SK-N-SH treated with all-trans-retinoic acid at 6 μM for 48 hours (cell line): Measurements from ENCODE around the gene CD8B2.
"Not testable (repeated sequence)": the region's sequence is repeated elsewhere in the genome, so short reads cannot be mapped to it uniquely, and the experiment has no call there.

Source experiments
- ATAC-seq: fragments of 200-7000 bp; cut with Tn5 transposase; 3 replicates; pipeline ENCODE4 v1.9.1; 2020; ENCODE audit warnings: mild to moderate bottlenecking, moderate library complexity
- ARNTL ChIP-seq: fragments of 450-650 bp; formaldehyde crosslinking; IDR thresholded peaks from 2 replicates; pipeline ENCODE4 v1.5.0; 2020; ENCODE audit warnings: low read depth, mild to moderate bottlenecking, moderate library complexity, borderline replicate concordance
- BACH2 ChIP-seq: fragments of 250-450 bp; sonication (Bioruptor Pico); IDR thresholded peaks from 2 replicates; pipeline ENCODE4 v1.9.0; 2021; ENCODE audit warnings: mild to moderate bottlenecking, borderline replicate concordance
- CREB5 ChIP-seq: fragments of 250-450 bp; sonication (Bioruptor Pico); IDR thresholded peaks from 2 replicates; pipeline ENCODE4 v1.5.1; 2020; ENCODE audit warnings: low read depth, mild to moderate bottlenecking, moderate library complexity
- CSDC2 ChIP-seq: fragments of 250-450 bp; sonication (Bioruptor Pico); IDR thresholded peaks from 2 replicates; pipeline ENCODE4 v1.5.0; 2020; ENCODE audit warnings: mild to moderate bottlenecking, moderate library complexity
- CSRNP3 ChIP-seq: fragments of 250-450 bp; sonication (Bioruptor Pico); IDR thresholded peaks from 2 replicates; pipeline ENCODE4 v1.5.1; 2021; ENCODE audit warnings: mild to moderate bottlenecking, moderate library complexity
- ESRRG ChIP-seq: fragments of 250-450 bp; sonication (Bioruptor Pico); IDR thresholded peaks from 2 replicates; pipeline ENCODE4 v1.6.1; 2021; ENCODE audit warnings: mild to moderate bottlenecking
- GLIS3 ChIP-seq: fragments of 250-450 bp; sonication (Bioruptor Pico); IDR thresholded peaks from 2 replicates; pipeline ENCODE4 v1.5.0; 2020; ENCODE audit warnings: mild to moderate bottlenecking, moderate library complexity
- ISL1 ChIP-seq: fragments of 250-450 bp; sonication (Bioruptor Pico); IDR thresholded peaks from 2 replicates; pipeline ENCODE4 v2.1.2; 2022; ENCODE audit warnings: mild to moderate bottlenecking, moderate library complexity
- OSR1 ChIP-seq: fragments of 250-450 bp; sonication (Bioruptor Pico); IDR thresholded peaks from 2 replicates; pipeline ENCODE4 v1.8.0; 2022; ENCODE audit warnings: moderate library complexity, mild to moderate bottlenecking, inconsistent platforms
- PPARA ChIP-seq: fragments of 250-450 bp; sonication (Bioruptor Pico); IDR thresholded peaks from 2 replicates; pipeline ENCODE4 v1.5.0; 2020; ENCODE audit warnings: mild to moderate bottlenecking, borderline replicate concordance
- RARB ChIP-seq: fragments of 250-450 bp; sonication (Bioruptor Pico); IDR thresholded peaks from 2 replicates; pipeline ENCODE4 v1.8.0; 2021; ENCODE audit warnings: mild to moderate bottlenecking, moderate library complexity
- SNAI2 ChIP-seq: fragments of 250-450 bp; sonication (Bioruptor Pico); IDR thresholded peaks from 2 replicates; pipeline ENCODE4 v1.5.0; 2020; ENCODE audit warnings: mild to moderate bottlenecking, moderate library complexity
- TCF4 ChIP-seq: fragments of 250-450 bp; sonication (Bioruptor Pico); IDR thresholded peaks from 2 replicates; pipeline ENCODE4 v1.8.0; 2021; ENCODE audit warnings: mild to moderate bottlenecking, moderate library complexity, borderline replicate concordance
- TOX ChIP-seq: fragments of 250-450 bp; sonication (Bioruptor Pico); IDR thresholded peaks from 2 replicates; pipeline ENCODE4 v1.8.0; 2021; ENCODE audit warnings: mild to moderate bottlenecking, moderate library complexity, borderline replicate concordance
- ZFP3 ChIP-seq: fragments of 250-450 bp; sonication (Bioruptor Pico); IDR thresholded peaks from 2 replicates; pipeline ENCODE4 v1.5.0; 2020; ENCODE audit warnings: mild to moderate bottlenecking, moderate library complexity
- ZNF565 ChIP-seq: fragments of 450-650 bp; formaldehyde crosslinking; conservative IDR thresholded peaks from 2 replicates; pipeline ENCODE4 v1.5.0; 2020; ENCODE audit warnings: low read depth, mild to moderate bottlenecking, moderate library complexity
- ZNF70 ChIP-seq: fragments of 450-650 bp; formaldehyde crosslinking; IDR thresholded peaks from 2 replicates; pipeline ENCODE4 v1.5.0; 2020; ENCODE audit warnings: mild to moderate bottlenecking, moderate library complexity
- ZNF8 ChIP-seq: fragments of 450-650 bp; formaldehyde crosslinking; IDR thresholded peaks from 2 replicates; pipeline ENCODE4 v1.5.0; 2020; ENCODE audit warnings: mild to moderate bottlenecking, moderate library complexity
- TF ChIP-seq, protein P1 (sequence below): fragments of 250-450 bp; sonication (Bioruptor Pico); IDR thresholded peaks from 2 replicates; pipeline ENCODE4 v1.8.0; 2020; ENCODE audit warnings: mild to moderate bottlenecking, moderate library complexity, borderline replicate concordance
- TF ChIP-seq, protein P2 (sequence below): fragments of 250-450 bp; sonication (Bioruptor Pico); IDR thresholded peaks from 2 replicates; pipeline ENCODE4 v1.8.0; 2021; ENCODE audit warnings: low read depth, mild to moderate bottlenecking, moderate library complexity, borderline replicate concordance
- TF ChIP-seq, protein P3 (sequence below): fragments of 250-450 bp; sonication (Bioruptor Pico); IDR thresholded peaks from 2 replicates; pipeline ENCODE4 v1.5.0; 2020; ENCODE audit warnings: mild to moderate bottlenecking, moderate library complexity

Gene CD8B2

GRCh38 chr2:106555053-106555452 lies 67.9 kb downstream of the CD8B2 start:
- no peak for TF ChIP-seq SNAI2
- no peak for TF ChIP-seq TCF4 (CRISPR knock-in tag)
- no peak for TF ChIP-seq OSR1 (CRISPR knock-in tag)
- no peak for TF ChIP-seq PPARA (CRISPR knock-in tag)
- no peak for TF ChIP-seq CSDC2
- TF ChIP-seq, protein P1, sequence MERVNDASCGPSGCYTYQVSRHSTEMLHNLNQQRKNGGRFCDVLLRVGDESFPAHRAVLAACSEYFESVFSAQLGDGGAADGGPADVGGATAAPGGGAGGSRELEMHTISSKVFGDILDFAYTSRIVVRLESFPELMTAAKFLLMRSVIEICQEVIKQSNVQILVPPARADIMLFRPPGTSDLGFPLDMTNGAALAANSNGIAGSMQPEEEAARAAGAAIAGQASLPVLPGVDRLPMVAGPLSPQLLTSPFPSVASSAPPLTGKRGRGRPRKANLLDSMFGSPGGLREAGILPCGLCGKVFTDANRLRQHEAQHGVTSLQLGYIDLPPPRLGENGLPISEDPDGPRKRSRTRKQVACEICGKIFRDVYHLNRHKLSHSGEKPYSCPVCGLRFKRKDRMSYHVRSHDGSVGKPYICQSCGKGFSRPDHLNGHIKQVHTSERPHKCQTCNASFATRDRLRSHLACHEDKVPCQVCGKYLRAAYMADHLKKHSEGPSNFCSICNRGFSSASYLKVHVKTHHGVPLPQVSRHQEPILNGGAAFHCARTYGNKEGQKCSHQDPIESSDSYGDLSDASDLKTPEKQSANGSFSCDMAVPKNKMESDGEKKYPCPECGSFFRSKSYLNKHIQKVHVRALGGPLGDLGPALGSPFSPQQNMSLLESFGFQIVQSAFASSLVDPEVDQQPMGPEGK (CRISPR knock-in tag), result no peak
- no peak for TF ChIP-seq CREB5
- no peak for TF ChIP-seq CSRNP3 (CRISPR knock-in tag)
- TF ChIP-seq ZNF8, result no peak
- TF ChIP-seq, protein P2, sequence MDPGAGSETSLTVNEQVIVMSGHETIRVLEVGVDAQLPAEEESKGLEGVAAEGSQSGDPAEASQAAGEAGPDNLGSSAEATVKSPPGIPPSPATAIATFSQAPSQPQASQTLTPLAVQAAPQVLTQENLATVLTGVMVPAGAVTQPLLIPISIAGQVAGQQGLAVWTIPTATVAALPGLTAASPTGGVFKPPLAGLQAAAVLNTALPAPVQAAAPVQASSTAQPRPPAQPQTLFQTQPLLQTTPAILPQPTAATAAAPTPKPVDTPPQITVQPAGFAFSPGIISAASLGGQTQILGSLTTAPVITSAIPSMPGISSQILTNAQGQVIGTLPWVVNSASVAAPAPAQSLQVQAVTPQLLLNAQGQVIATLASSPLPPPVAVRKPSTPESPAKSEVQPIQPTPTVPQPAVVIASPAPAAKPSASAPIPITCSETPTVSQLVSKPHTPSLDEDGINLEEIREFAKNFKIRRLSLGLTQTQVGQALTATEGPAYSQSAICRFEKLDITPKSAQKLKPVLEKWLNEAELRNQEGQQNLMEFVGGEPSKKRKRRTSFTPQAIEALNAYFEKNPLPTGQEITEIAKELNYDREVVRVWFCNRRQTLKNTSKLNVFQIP (CRISPR knock-in tag), result no peak
- no peak for TF ChIP-seq GLIS3 (CRISPR knock-in tag)
- TF ChIP-seq ISL1 (CRISPR knock-in tag), result no peak
- TF ChIP-seq TOX (CRISPR knock-in tag), result no peak
- no peak for TF ChIP-seq ESRRG (CRISPR knock-in tag)
- no peak for TF ChIP-seq RARB (CRISPR knock-in tag)
- TF ChIP-seq BACH2 (CRISPR knock-in tag), result no peak
- no peak for TF ChIP-seq ZNF565 (CRISPR knock-in tag)
- TF ChIP-seq ZNF70 (CRISPR knock-in tag), result no peak
- TF ChIP-seq, all 23 proteins: peak for 0
- ATAC-seq, result no peak

- ATAC-seq, result not testable (repeated sequence)
These were observed 72.6 kb downstream of the CD8B2 start for GRCh38 chr2:106559786-106560185.

- TF ChIP-seq ZNF8, result no peak
- no peak for ATAC-seq
These were observed 73.6 kb downstream of the CD8B2 start for GRCh38 chr2:106560773-106561172.

GRCh38 chr2:106561356-106561755 lies 74.2 kb downstream of the CD8B2 start:
- TF ChIP-seq CSDC2 (no peak), OSR1 (CRISPR knock-in tag) (no peak), ZFP3 (CRISPR knock-in tag) (no peak), CSRNP3 (CRISPR knock-in tag) (no peak), ARNTL (no peak), PPARA (CRISPR knock-in tag) (no peak), TCF4 (CRISPR knock-in tag) (no peak), SNAI2 (no peak)
- TF ChIP-seq, protein P3, sequence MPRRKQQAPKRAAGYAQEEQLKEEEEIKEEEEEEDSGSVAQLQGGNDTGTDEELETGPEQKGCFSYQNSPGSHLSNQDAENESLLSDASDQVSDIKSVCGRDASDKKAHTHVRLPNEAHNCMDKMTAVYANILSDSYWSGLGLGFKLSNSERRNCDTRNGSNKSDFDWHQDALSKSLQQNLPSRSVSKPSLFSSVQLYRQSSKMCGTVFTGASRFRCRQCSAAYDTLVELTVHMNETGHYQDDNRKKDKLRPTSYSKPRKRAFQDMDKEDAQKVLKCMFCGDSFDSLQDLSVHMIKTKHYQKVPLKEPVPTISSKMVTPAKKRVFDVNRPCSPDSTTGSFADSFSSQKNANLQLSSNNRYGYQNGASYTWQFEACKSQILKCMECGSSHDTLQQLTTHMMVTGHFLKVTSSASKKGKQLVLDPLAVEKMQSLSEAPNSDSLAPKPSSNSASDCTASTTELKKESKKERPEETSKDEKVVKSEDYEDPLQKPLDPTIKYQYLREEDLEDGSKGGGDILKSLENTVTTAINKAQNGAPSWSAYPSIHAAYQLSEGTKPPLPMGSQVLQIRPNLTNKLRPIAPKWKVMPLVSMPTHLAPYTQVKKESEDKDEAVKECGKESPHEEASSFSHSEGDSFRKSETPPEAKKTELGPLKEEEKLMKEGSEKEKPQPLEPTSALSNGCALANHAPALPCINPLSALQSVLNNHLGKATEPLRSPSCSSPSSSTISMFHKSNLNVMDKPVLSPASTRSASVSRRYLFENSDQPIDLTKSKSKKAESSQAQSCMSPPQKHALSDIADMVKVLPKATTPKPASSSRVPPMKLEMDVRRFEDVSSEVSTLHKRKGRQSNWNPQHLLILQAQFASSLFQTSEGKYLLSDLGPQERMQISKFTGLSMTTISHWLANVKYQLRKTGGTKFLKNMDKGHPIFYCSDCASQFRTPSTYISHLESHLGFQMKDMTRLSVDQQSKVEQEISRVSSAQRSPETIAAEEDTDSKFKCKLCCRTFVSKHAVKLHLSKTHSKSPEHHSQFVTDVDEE (CRISPR knock-in tag), result no peak
- no peak for ATAC-seq
